HepG2 (cell line): ENCODE data around the gene ZNF628. TPM values are rescaled to one million over a fixed set of nuclear protein-coding genes. Genes with fewer than 3 reads are reported as not detected.
A peak's percentile ranks its signal among the peaks of the same experiment; 100 is the strongest.

Experiments used
- ADNP ChIP-seq: sonication (generic); formaldehyde crosslinking; IDR thresholded peaks from 2 replicates; pipeline ENCODE4 v1.4.0; 2020; ENCODE audit warnings: missing genetic modification reagents
- BORCS8-MEF2B ChIP-seq: sonication (generic); formaldehyde crosslinking; IDR thresholded peaks from 2 replicates; pipeline ENCODE4 v1.8.0; 2022; ENCODE audit warnings: mild to moderate bottlenecking, missing genetic modification reagents
- CC2D1A ChIP-seq: sonication (generic); formaldehyde crosslinking; IDR thresholded peaks from 2 replicates; pipeline ENCODE4 v1.8.1; 2023; ENCODE audit warnings: mild to moderate bottlenecking, missing genetic modification reagents
- DPF2 ChIP-seq: sonication (generic); formaldehyde crosslinking; IDR thresholded peaks from 2 replicates; pipeline ENCODE4 v1.4.0; 2020; ENCODE audit warnings: mild to moderate bottlenecking, low read depth, missing genetic modification reagents, borderline replicate concordance
- ELF4 ChIP-seq: sonication (generic); formaldehyde crosslinking; IDR thresholded peaks from 2 replicates; pipeline ENCODE4 v1.5.0; 2020; ENCODE audit warnings: missing genetic modification reagents, mild to moderate bottlenecking, moderate library complexity, borderline replicate concordance
- FOSL2 ChIP-seq: sonication (generic); formaldehyde crosslinking; IDR thresholded peaks from 2 replicates; pipeline ENCODE4 v1.4.0; 2020; ENCODE audit warnings: missing genetic modification reagents
- GATAD1 ChIP-seq: IDR thresholded peaks from 2 replicates; pipeline ENCODE4 v1.6.1; 2016; ENCODE audit warnings: missing genetic modification reagents, missing compliant biosample characterization
- HNF4G ChIP-seq, 2 experiments: sonication (generic) in 1 of 2; formaldehyde crosslinking in 1 of 2; IDR thresholded peaks; 2 replicates each; pipeline versions ENCODE4 v1.4.0 to v1.6.1; 2011 to 2020; ENCODE audit warnings: borderline replicate concordance in 2 of 2, low read depth in 2 of 2, mild to moderate bottlenecking in 2 of 2, low read length in 1 of 2, missing genetic modification reagents in 1 of 2, moderate library complexity in 1 of 2
- HNRNPK ChIP-seq: fragments of 200-400 bp; formaldehyde crosslinking; IDR thresholded peaks from 2 replicates; pipeline ENCODE4 v1.6.1; 2018; ENCODE audit warnings: low read length, low read depth, moderate library complexity, mild to moderate bottlenecking; ENCODE audit not compliant: poor library complexity, severe bottlenecking
- MIER3 ChIP-seq: IDR thresholded peaks from 2 replicates; pipeline ENCODE4 v1.6.1; 2016; ENCODE audit warnings: missing compliant biosample characterization, borderline replicate concordance
- NFIB ChIP-seq: sonication (generic); formaldehyde crosslinking; IDR thresholded peaks from 2 replicates; pipeline ENCODE4 v1.9.0; 2021; ENCODE audit warnings: missing genetic modification reagents, mild to moderate bottlenecking, borderline replicate concordance
- SP5 ChIP-seq: IDR thresholded peaks from 2 replicates; pipeline ENCODE4 v1.6.1; 2016; ENCODE audit warnings: low read depth, borderline replicate concordance
- SRY ChIP-seq: sonication (generic); formaldehyde crosslinking; IDR thresholded peaks from 2 replicates; pipeline ENCODE4 v1.8.0; 2022; ENCODE audit warnings: mild to moderate bottlenecking, missing genetic modification reagents
- TERF1 ChIP-seq: sonication (generic); formaldehyde crosslinking; IDR thresholded peaks from 2 replicates; pipeline ENCODE4 v1.8.0; 2022; ENCODE audit warnings: mild to moderate bottlenecking, missing genetic modification reagents, moderate library complexity
- ZNF264 ChIP-seq: sonication (generic); formaldehyde crosslinking; IDR thresholded peaks from 2 replicates; pipeline ENCODE4 v1.4.0; 2020; ENCODE audit warnings: missing genetic modification reagents
- ZNF329 ChIP-seq: sonication (generic); formaldehyde crosslinking; IDR thresholded peaks from 2 replicates; pipeline ENCODE4 v1.9.0; 2021; ENCODE audit warnings: low read depth, mild to moderate bottlenecking, missing genetic modification reagents
- ZNF354B ChIP-seq: sonication (generic); formaldehyde crosslinking; IDR thresholded peaks from 2 replicates; pipeline ENCODE4 v1.8.0; 2022; ENCODE audit warnings: mild to moderate bottlenecking, missing genetic modification reagents
- ZNF362 ChIP-seq: sonication (generic); formaldehyde crosslinking; IDR thresholded peaks from 2 replicates; pipeline ENCODE4 v1.4.0; 2020; ENCODE audit warnings: missing genetic modification reagents, mild to moderate bottlenecking, borderline replicate concordance
- ZNF7 ChIP-seq: IDR thresholded peaks from 2 replicates; pipeline ENCODE4 v1.6.1; 2016; ENCODE audit warnings: missing biosample characterization, missing genetic modification reagents
- ZNF704 ChIP-seq: sonication (generic); formaldehyde crosslinking; IDR thresholded peaks from 2 replicates; pipeline ENCODE4 v1.8.1; 2023; ENCODE audit warnings: mild to moderate bottlenecking, inconsistent platforms, moderate library complexity, missing genetic modification reagents, borderline replicate concordance
- ZNF749 ChIP-seq: sonication (generic); formaldehyde crosslinking; IDR thresholded peaks from 2 replicates; pipeline ENCODE4 v1.8.0; 2022; ENCODE audit warnings: mild to moderate bottlenecking, missing genetic modification reagents, moderate library complexity, borderline replicate concordance
- ZNF75D ChIP-seq: sonication (generic); formaldehyde crosslinking; IDR thresholded peaks from 2 replicates; pipeline ENCODE4 v1.8.1; 2023; ENCODE audit warnings: missing genetic modification reagents, mild to moderate bottlenecking, borderline replicate concordance
- ZNF776 ChIP-seq: sonication (generic); formaldehyde crosslinking; IDR thresholded peaks from 2 replicates; pipeline ENCODE4 v1.4.0; 2020; ENCODE audit warnings: mild to moderate bottlenecking, missing genetic modification reagents
- polyA plus RNA-seq, 8 experiments: library from polyadenylated mRNA; depleted of rRNA in 3 of 8; stranded (reverse) in 7 of 8; unstranded in 1 of 8; fragments of >200 nt; fragmentation: Illumina TruSeq in 4 of 8; extraction: Trizol in 4 of 8; gene quantifications; 2 replicates each; pipeline versions ENCODE4 v1.2.1 to v1.2.3, GENCODE V29; 2011 to 2016; ENCODE audit warnings: low read depth in 4 of 8, missing spikeins in 1 of 8, mixed read lengths in 1 of 8; ENCODE audit not compliant: insufficient read depth in 1 of 8
- total RNA-seq, 5 experiments: library from RNA; depleted of rRNA; stranded (reverse); fragments of >200 nt; fragmentation: Illumina TruSeq; extraction: Trizol; gene quantifications; 2 replicates each; pipeline ENCODE4 v1.2.3, GENCODE V29; 2016; ENCODE audit warnings: low read depth in 1 of 5

Gene ZNF628
- total and polyA plus RNA-seq, 2 of the 13 experiments (the other 11 are each of a cell fraction or from before 2014, with no cell fraction given) = 0.54 to 1.2 TPM

GRCh38 chr19:55437410-55437809 lies 39.0 kb upstream of the ZNF628 start (continued):
- peak; percentile 58; the same call in 1 of the 2 replicates for TF ChIP-seq ZNF749
- no peak for TF ChIP-seq ZNF362 (CRISPR knock-in tag)
- peak; percentile 46 for TF ChIP-seq FOSL2 (CRISPR knock-in tag)
- TF ChIP-seq ZNF264 (CRISPR knock-in tag) = peak; percentile 25; the same call in 1 of the 2 replicates
- TF ChIP-seq NFIB = no peak
- 0 out of 2 replicates have a peak, but pooled peaks have one; percentile 37 for TF ChIP-seq ZNF329 (CRISPR knock-in tag)
- TF ChIP-seq DPF2 (CRISPR knock-in tag) = no peak
- TF ChIP-seq ZNF776 (CRISPR knock-in tag) = no peak
- TF ChIP-seq SP5 (CRISPR knock-in tag) = peak; percentile 62
- peak; percentile 88; the same call in 1 of the 2 replicates for TF ChIP-seq SRY (CRISPR knock-in tag)
- peak; percentile 58; the same call in 1 of the 2 replicates for TF ChIP-seq MIER3
- TF ChIP-seq TERF1 (CRISPR knock-in tag) = no peak
- peak; percentile 81 for TF ChIP-seq BORCS8-MEF2B (CRISPR knock-in tag)
- TF ChIP-seq GATAD1 (CRISPR knock-in tag) = peak; percentile 52; the same call in 1 of the 2 replicates
- TF ChIP-seq ZNF75D (CRISPR knock-in tag) = peak; percentile 79; the same call in 1 of the 2 replicates
- TF ChIP-seq ADNP (CRISPR knock-in tag) = no peak
- TF ChIP-seq ZNF354B (CRISPR knock-in tag) = no peak
- TF ChIP-seq HNRNPK = no peak
- no peak for TF ChIP-seq ZNF704 (CRISPR knock-in tag)
- TF ChIP-seq ZNF7 (CRISPR knock-in tag) = no peak
- no peak for TF ChIP-seq ELF4 (CRISPR knock-in tag)
- TF ChIP-seq HNF4G (IDR thresholded peaks at IDR 0.05; ENCODE audit: borderline replicate concordance, low read depth, low read length) = no peak
- no peak for TF ChIP-seq HNF4G (CRISPR knock-in tag; IDR thresholded peaks at IDR 0.05; ENCODE audit: borderline replicate concordance, low read depth)
- no peak for TF ChIP-seq CC2D1A
